H1 (cell line): ENCODE results near the gene FRMD5. TPM values are rescaled to one million over a fixed set of nuclear protein-coding genes. Genes with fewer than 3 reads are reported as not detected.

Experiments
- CTCF ChIA-PET: fragments of 300-600 bp; sonication (Branson Sonifier 250); formaldehyde crosslinking; loops from one replicate; lab custom pipeline; 2021; ENCODE audit not compliant: partially characterized antibody; lab: Charles Lee
- POLR2A ChIA-PET: fragments of 300-600 bp; sonication (Branson Sonifier 250); formaldehyde crosslinking; loops from one replicate; lab custom pipeline; 2021; ENCODE audit warnings: inconsistent platforms; ENCODE audit not compliant: partially characterized antibody; lab: Charles Lee
- DNase-seq, 2 experiments: peaks; one replicate each; pipeline versions ENCODE4 v3.0.0 to v3.0.0-alpha.2; 2010 to 2022; ENCODE audit warnings: low spot score in 2 of 2, low read depth in 1 of 2, mixed read lengths in 1 of 2
- FAIRE-seq: peaks from 2 replicates; lab custom pipeline; 2011; peaks lifted over from hg19 to GRCh38; lab: Jason Lieb, UNC
- H2AFZ ChIP-seq: 2 replicates; pipeline ENCODE4 v1.8.1; 2012; ENCODE audit warnings: low read length, inconsistent platforms
- H2AK5ac ChIP-seq: 2 replicates; pipeline ENCODE4 v1.6.1; 2013; ENCODE audit warnings: low read depth, low read length
- H2BK120ac ChIP-seq: replicated peaks from 2 replicates; pipeline ENCODE3; 2013; ENCODE audit warnings: low read depth, low read length, inconsistent platforms
- H2BK12ac ChIP-seq: 2 replicates; pipeline ENCODE4 v1.6.1; 2013; ENCODE audit warnings: low read depth, low read length
- H2BK15ac ChIP-seq: 2 replicates; pipeline ENCODE4 v1.6.1; 2013; ENCODE audit warnings: low read length
- H2BK20ac ChIP-seq: 2 replicates; pipeline ENCODE4 v1.6.1; 2013; ENCODE audit warnings: low read length
- H2BK5ac ChIP-seq: 2 replicates; pipeline ENCODE4 v1.6.1; 2013; ENCODE audit warnings: low read depth, low read length
- H3K14ac ChIP-seq: 2 replicates; pipeline ENCODE4 v1.6.1; 2013; ENCODE audit warnings: inconsistent platforms; ENCODE audit not compliant: insufficient read length
- H3K18ac ChIP-seq: 2 replicates; pipeline ENCODE4 v1.6.1; 2013; ENCODE audit warnings: low read length; ENCODE audit errors: extremely low read depth
- H3K23ac ChIP-seq: 2 replicates; pipeline ENCODE4 v1.6.1; 2013; ENCODE audit warnings: inconsistent platforms; ENCODE audit not compliant: insufficient read length
- H3K23me2 ChIP-seq: 2 replicates; pipeline ENCODE4 v1.6.1; 2013; ENCODE audit warnings: low read depth, low read length
- H3K27ac ChIP-seq: 2 replicates; pipeline ENCODE4 v1.6.1; 2011; ENCODE audit warnings: low read depth, low read length, inconsistent platforms
- H3K27me3 ChIP-seq, 4 experiments: replicated peaks in 1 of 4; 1 replicate in 1 of 4; 2 replicates in 3 of 4; pipeline versions ENCODE4 v1.6.1 to v1.8.1; 2011 to 2013; ENCODE audit warnings: low read length in 3 of 4, mild to moderate bottlenecking in 3 of 4, inconsistent platforms in 2 of 4, mixed read lengths in 2 of 4, moderate library complexity in 1 of 4; ENCODE audit not compliant: control insufficient read depth in 3 of 4, insufficient read depth in 3 of 4; ENCODE audit errors: extremely low read depth in 1 of 4
- H3K36me3 ChIP-seq, 4 experiments: 2 replicates each; pipeline versions ENCODE4 v1.6.1 to v1.8.1; 2011 to 2013; ENCODE audit warnings: mild to moderate bottlenecking in 4 of 4, low read length in 3 of 4, moderate library complexity in 2 of 4, control low read depth in 1 of 4, inconsistent platforms in 1 of 4; ENCODE audit not compliant: insufficient read depth in 4 of 4, control insufficient read depth in 2 of 4
- H3K4ac ChIP-seq: replicated peaks from 2 replicates; pipeline ENCODE3; 2013; ENCODE audit warnings: low read length, low read depth, mixed read lengths, inconsistent platforms; ENCODE audit not compliant: insufficient read length
- H3K4me1 ChIP-seq, 4 experiments: replicated peaks in 1 of 4; 1 replicate in 1 of 4; 2 replicates in 3 of 4; pipeline versions ENCODE4 v1.6.1 to v1.8.1; 2011 to 2013; ENCODE audit warnings: low read length in 3 of 4, inconsistent platforms in 2 of 4, mixed read lengths in 1 of 4; ENCODE audit not compliant: insufficient read depth in 4 of 4, control insufficient read depth in 3 of 4
- H3K4me2 ChIP-seq, 2 experiments: 2 replicates each; pipeline versions ENCODE4 v1.6.1 to v1.8.1; 2011 to 2013; ENCODE audit warnings: low read depth in 2 of 2, low read length in 2 of 2, control low read depth in 1 of 2, inconsistent platforms in 1 of 2, mild to moderate bottlenecking in 1 of 2; ENCODE audit not compliant: insufficient read depth in 1 of 2
- H3K4me3 ChIP-seq, 4 experiments: fragments of 200-600, 300-600 bp in 1 of 4; sonication (generic), shearing (Covaris generic), sonication (Bioruptor Twin) in 1 of 4; 2 replicates each; pipeline versions ENCODE4 v1.5.1 to v1.8.1; 2011 to 2016; ENCODE audit warnings: low read length in 4 of 4, low read depth in 3 of 4, control low read depth in 2 of 4, inconsistent platforms in 2 of 4, mild to moderate bottlenecking in 2 of 4, mixed read lengths in 1 of 4, moderate library complexity in 1 of 4; ENCODE audit not compliant: insufficient read depth in 2 of 4; ENCODE audit errors: extremely low read depth in 1 of 4
- H3K56ac ChIP-seq: replicated peaks from 2 replicates; pipeline ENCODE3; 2013; ENCODE audit warnings: low read depth, mild to moderate bottlenecking, mixed read lengths, low read length, inconsistent platforms; ENCODE audit not compliant: insufficient read length
- H3K79me1 ChIP-seq: 2 replicates; pipeline ENCODE4 v1.6.1; 2013; ENCODE audit warnings: low read depth, low read length, control low read depth
- H3K79me2 ChIP-seq, 2 experiments: 2 replicates each; pipeline versions ENCODE4 v1.6.1 to v1.8.1; 2012 to 2013; ENCODE audit warnings: low read length in 2 of 2, mild to moderate bottlenecking in 2 of 2, inconsistent platforms in 1 of 2; ENCODE audit not compliant: insufficient read depth in 2 of 2, control insufficient read depth in 1 of 2
- H3K9ac ChIP-seq, 4 experiments: replicated peaks in 1 of 4; 1 replicate in 1 of 4; 2 replicates in 3 of 4; pipeline versions ENCODE4 v1.6.1 to v1.8.1; 2011 to 2013; ENCODE audit warnings: low read depth in 3 of 4, low read length in 3 of 4, control low read depth in 2 of 4, mild to moderate bottlenecking in 2 of 4, moderate library complexity in 2 of 4, inconsistent platforms in 1 of 4; ENCODE audit errors: extremely low read depth in 1 of 4
- H3K9me3 ChIP-seq, 2 experiments: 2 replicates each; pipeline versions ENCODE4 v1.6.1 to v1.8.1; 2012 to 2013; ENCODE audit warnings: mild to moderate bottlenecking in 2 of 2, moderate library complexity in 2 of 2, control low read depth in 1 of 2, inconsistent platforms in 1 of 2, low read depth in 1 of 2, low read length in 1 of 2, mixed read lengths in 1 of 2; ENCODE audit not compliant: insufficient read depth in 2 of 2
- H4K20me1 ChIP-seq, 2 experiments: replicated peaks in 1 of 2; 2 replicates each; pipeline versions ENCODE3 to v1.8.1; 2011 to 2013; ENCODE audit warnings: inconsistent platforms in 2 of 2, low read length in 2 of 2, mild to moderate bottlenecking in 1 of 2; ENCODE audit not compliant: insufficient read depth in 2 of 2, control insufficient read depth in 1 of 2
- H4K5ac ChIP-seq: 2 replicates; pipeline ENCODE4 v1.6.1; 2013; ENCODE audit warnings: low read length, low read depth, mixed read lengths, inconsistent platforms; ENCODE audit not compliant: insufficient read length
- H4K8ac ChIP-seq: 2 replicates; pipeline ENCODE4 v1.8.0; 2013; ENCODE audit warnings: mild to moderate bottlenecking, moderate library complexity, low read length, inconsistent platforms; ENCODE audit not compliant: insufficient read depth; ENCODE audit errors: extremely low read depth
- H4K91ac ChIP-seq: replicated peaks from 2 replicates; pipeline ENCODE3; 2013; ENCODE audit warnings: low read length, mixed read lengths, inconsistent platforms; ENCODE audit not compliant: insufficient read length
- EZH2 ChIP-seq: fragments of 200-600 bp; sonication (generic); IDR thresholded peaks from 2 replicates; pipeline ENCODE4 v1.7.1; 2012; ENCODE audit warnings: low read depth, mild to moderate bottlenecking, moderate library complexity, low read length, inconsistent platforms; ENCODE audit not compliant: severe bottlenecking
- KDM1A ChIP-seq: fragments of 200-600, 300-600 bp; sonication (generic); IDR thresholded peaks from 2 replicates; pipeline ENCODE4 v1.7.1; 2016; ENCODE audit warnings: mild to moderate bottlenecking, low read length, borderline replicate concordance
- KDM4A ChIP-seq: IDR thresholded peaks from one replicate; pipeline ENCODE4 v1.7.1; 2012; ENCODE audit warnings: low read depth, mild to moderate bottlenecking, moderate library complexity, low read length, inconsistent platforms; ENCODE audit not compliant: severe bottlenecking
- POLR2AphosphoS5 ChIP-seq: IDR thresholded peaks from 2 replicates; pipeline ENCODE4 v1.6.1; 2011; ENCODE audit warnings: low read depth, low read length
- SUZ12 ChIP-seq: fragments of 200-600 bp; sonication (generic); IDR thresholded peaks from 2 replicates; pipeline ENCODE4 v1.6.1; 2012; ENCODE audit warnings: mild to moderate bottlenecking, inconsistent platforms, low read length, moderate library complexity, mixed read lengths
- WGBS, 2 experiments: shearing (Covaris generic) in 1 of 2; methylation state at CpG; one replicate each; pipeline versions ENCODE4 v1.1.6 to v1.1.7; 2013 to 2015; ENCODE audit warnings: low lambda C conversion rate in 2 of 2, mixed read lengths in 2 of 2, inconsistent platforms in 1 of 2, low coverage in 1 of 2, missing lambda C conversion rate in 1 of 2; ENCODE audit not compliant: insufficient replicate concordance in 2 of 2, insufficient coverage in 1 of 2, insufficient read length in 1 of 2; ENCODE audit errors: extremely low coverage in 1 of 2, missing lambda C conversion rate in 1 of 2; 5-methylcytosine and 5-hydroxymethylcytosine counted together
- polyA plus RNA-seq, 7 experiments: library from polyadenylated mRNA; depleted of rRNA in 3 of 7; stranded (reverse) in 5 of 7; unstranded in 2 of 7; fragments of >200 nt in 5 of 7; fragments of 200-250 nt in 2 of 7; gene quantifications; 1 replicate in 5 of 7; 2 replicates in 1 of 7; 4 replicates in 1 of 7; pipeline versions ENCODE4 v1.2.1 to v1.2.3, GENCODE V29; 2011 to 2013; ENCODE audit warnings: missing spikeins in 2 of 7, mixed read lengths in 2 of 7
- total RNA-seq: library from RNA; stranded (reverse); fragmentation: NEBNext Ultra II Directional; extraction: Animal tissue kit (Norgen Biotek cat#: 25700); gene quantifications from 2 replicates; pipeline ENCODE4 v1.2.1, GENCODE V29; 2021
- TF ChIP-seq, protein P1 (sequence below): IDR thresholded peaks from 2 replicates; pipeline ENCODE4 v1.6.1; 2011; ENCODE audit warnings: low read depth, mild to moderate bottlenecking, low read length; ENCODE audit not compliant: insufficient read depth

Gene FRMD5
- total and polyA plus RNA-seq, 2 of the 8 experiments (the other 6 are each of a cell fraction or from before 2014, with no cell fraction given): 10.1 to 12.6 TPM

GRCh38 chr15:44157679-44158078, 37.4 kb downstream of the FRMD5 start:
- ChIA-PET CTCF (interaction anchor here (0.6 to 0.9 kb wide), 2 partner anchors 36 to 46 kb away, joined by 3 read pairs; no protein-coding TSS in a partner anchor), POLR2A (no interaction called here)
- no peaks in the 10 kb centered on the region for H3K9me3 ChIP-seq
- no peak overlapping the region for H3K18ac ChIP-seq
- no peak overlapping the region for H2BK15ac ChIP-seq
- H3K36me3 ChIP-seq: no peaks in the 10 kb centered on the region
- no peak overlapping the region for H3K4me2 ChIP-seq
- no peak for TF ChIP-seq KDM1A
- no peak for TF ChIP-seq POLR2AphosphoS5
- TF ChIP-seq SUZ12: no peak
- TF ChIP-seq, protein P1, sequence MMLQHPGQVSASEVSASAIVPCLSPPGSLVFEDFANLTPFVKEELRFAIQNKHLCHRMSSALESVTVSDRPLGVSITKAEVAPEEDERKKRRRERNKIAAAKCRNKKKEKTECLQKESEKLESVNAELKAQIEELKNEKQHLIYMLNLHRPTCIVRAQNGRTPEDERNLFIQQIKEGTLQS: no peak
- no peak for TF ChIP-seq EZH2
- no peak for TF ChIP-seq KDM4A
- no peaks in the 10 kb centered on the region for H3K79me2 ChIP-seq
- no peak overlapping the region for H3K23ac ChIP-seq
- H3K9ac ChIP-seq: no peak overlapping the region
- no peak overlapping the region for H3K4ac ChIP-seq
- H2BK20ac ChIP-seq: no peak overlapping the region
- no peak overlapping the region for H4K8ac ChIP-seq
- H3K56ac ChIP-seq: no peak overlapping the region
- no peak overlapping the region for H3K4me3 ChIP-seq
- peak; percentile 19 for FAIRE-seq
- no peak overlapping the region for H3K14ac ChIP-seq
- H2BK120ac ChIP-seq: no peak overlapping the region
- H2BK5ac ChIP-seq: no peak overlapping the region
- no peak overlapping the region for H2BK12ac ChIP-seq
- no peak overlapping the region for H2AK5ac ChIP-seq
- no peak overlapping the region for H4K91ac ChIP-seq
- no peaks in the 10 kb centered on the region for H3K27me3 ChIP-seq
- H3K79me1 ChIP-seq: no peaks in the 10 kb centered on the region
- WGBS, 2 experiments: 95% methylated on average over 1 of the region's 1 CpG; no CpG with 5 or more reads in 1 of the 2 experiments
- H2AFZ ChIP-seq: no peak overlapping the region
- no peaks in the 10 kb centered on the region for H3K23me2 ChIP-seq
- no peak overlapping the region for H4K5ac ChIP-seq
- H3K4me1 ChIP-seq: 0 out of 7 replicates have a peak, but pooled peaks cover 0 to 2% (median 0%) of the 10 kb centered on the region in 4 experiments
- H4K20me1 ChIP-seq: peaks cover 0 to 2% of the 10 kb centered on the region in 2 experiments
- no peak overlapping the region for H3K27ac ChIP-seq
- DNase-seq: no peak
